HCT116 (cell line): ENCODE measurements around the gene KRTAP5-5. TPM values are rescaled to one million over a fixed set of nuclear protein-coding genes. Genes with fewer than 3 reads are reported as not detected.
"Not testable (repeated sequence)": the region's sequence is repeated elsewhere in the genome, so short reads cannot be mapped to it uniquely, and the experiment has no call there.

ENCODE experiments used
- ATAC-seq: fragments of 200-7000 bp; cut with Tn5 transposase; 2 replicates; pipeline ENCODE4 v1.9.1; 2020; ENCODE audit warnings: mild to moderate bottlenecking, moderate library complexity
- BruUV-seq: library from RNA; stranded (reverse); fragments of 400-500 nt; replicated peaks from 2 replicates; lab custom pipeline; 2021; lab: Mats Ljungman, UMichigan
- CTCF ChIA-PET: fragments of 300-600 bp; sonication (Branson Sonifier 250); formaldehyde crosslinking; loops from one replicate; lab custom pipeline; 2021; ENCODE audit warnings: antibody characterized with exemption; lab: Charles Lee
- POLR2A ChIA-PET: fragments of 300-600, 350-600 bp; sonication (Branson Sonifier 250); formaldehyde crosslinking; loops from one replicate; lab custom pipeline; 2021; ENCODE audit warnings: antibody characterized with exemption; lab: Charles Lee
- RAD21 ChIA-PET, 2 experiments: fragments of 300-600 bp; sonication (Branson Sonifier 250); formaldehyde crosslinking; loops; one replicate each; lab custom pipeline; 2023; ENCODE audit warnings: low total read pairs in 2 of 2; ENCODE audit not compliant: uncharacterized antibody in 2 of 2, unreplicated experiment in 2 of 2, low non-redundant PET in 1 of 2; lab: Charles Lee
- DNase-seq: peaks from one replicate; pipeline ENCODE4 v3.0.0-alpha.2; 2010; ENCODE audit warnings: low read depth, low spot score
- H2AFZ ChIP-seq: fragments of 200-600 bp; shearing (Covaris generic), sonication (generic); 2 replicates; pipeline ENCODE4 v1.6.1; 2017; ENCODE audit warnings: low read depth, mixed run types, mixed read lengths, antibody characterized with exemption, low read length; ENCODE audit not compliant: poor library complexity, severe bottlenecking
- H3K27ac ChIP-seq: 2 replicates; pipeline ENCODE4 v1.5.1; 2012; ENCODE audit warnings: low read depth, low read length
- H3K27me3 ChIP-seq: fragments of 200-600 bp; sonication (generic); 2 replicates; pipeline ENCODE4 v1.6.1; 2016; ENCODE audit warnings: mixed run types, low read length, mixed read lengths; ENCODE audit not compliant: insufficient read depth
- H3K36me3 ChIP-seq, 2 experiments: fragments of 200-500 bp in 1 of 2; fragments of 200-600 bp in 1 of 2; sonication (Bioruptor generic) in 1 of 2; sonication (generic) in 1 of 2; 2 replicates each; pipeline versions ENCODE4 v1.5.1 to v1.6.1; 2014 to 2016; ENCODE audit warnings: low read length in 2 of 2, inconsistent platforms in 1 of 2, mixed read lengths in 1 of 2, mixed run types in 1 of 2; ENCODE audit not compliant: insufficient read depth in 2 of 2, control insufficient read depth in 1 of 2
- H3K4me1 ChIP-seq, 2 experiments: fragments of 200-600 bp in 1 of 2; sonication (generic) in 1 of 2; 2 replicates each; pipeline versions ENCODE4 v1.5.1 to v1.6.1; 2012 to 2017; ENCODE audit warnings: low read length in 2 of 2, inconsistent platforms in 1 of 2, mild to moderate bottlenecking in 1 of 2, mixed read lengths in 1 of 2, mixed run types in 1 of 2, moderate library complexity in 1 of 2; ENCODE audit not compliant: insufficient read depth in 2 of 2, control insufficient read depth in 1 of 2
- H3K4me2 ChIP-seq: fragments of 200-600 bp; sonication (generic); 2 replicates; pipeline ENCODE4 v1.6.1; 2017; ENCODE audit warnings: mixed run types, low read length, mixed read lengths
- H3K4me3 ChIP-seq, 2 experiments: fragments of 200-600 bp in 1 of 2; sonication (generic) in 1 of 2; replicated peaks in 1 of 2; 2 replicates each; pipeline ENCODE4 v1.5.1; 2011 to 2016; ENCODE audit warnings: low read length in 2 of 2, control low read depth in 1 of 2, low read depth in 1 of 2, mild to moderate bottlenecking in 1 of 2, mixed read lengths in 1 of 2, mixed run types in 1 of 2
- H3K79me2 ChIP-seq: fragments of 200-600 bp; sonication (generic); 2 replicates; pipeline ENCODE4 v1.6.1; 2017; ENCODE audit warnings: mild to moderate bottlenecking, mixed run types, low read length, moderate library complexity, mixed read lengths; ENCODE audit not compliant: insufficient read depth
- H3K9ac ChIP-seq: fragments of 200-600 bp; sonication (generic); 2 replicates; pipeline ENCODE4 v1.6.1; 2016; ENCODE audit warnings: low read length, mixed read lengths
- H3K9me2 ChIP-seq: fragments of 200-600 bp; sonication (generic), shearing (Covaris generic); 2 replicates; pipeline ENCODE4 v1.6.1; 2017; ENCODE audit warnings: mixed run types, mild to moderate bottlenecking, moderate library complexity; ENCODE audit not compliant: insufficient read depth
- H3K9me3 ChIP-seq, 2 experiments: fragments of 200-500 bp in 1 of 2; fragments of 200-600 bp in 1 of 2; sonication (Bioruptor generic) in 1 of 2; sonication (generic) in 1 of 2; 2 replicates each; pipeline ENCODE4 v1.6.1; 2014 to 2017; ENCODE audit warnings: low read length in 2 of 2, mixed read lengths in 2 of 2, inconsistent platforms in 1 of 2, low read depth in 1 of 2, mild to moderate bottlenecking in 1 of 2, mixed run types in 1 of 2, moderate library complexity in 1 of 2; ENCODE audit not compliant: control insufficient read depth in 1 of 2, insufficient read depth in 1 of 2
- H4K20me1 ChIP-seq: fragments of 200-600 bp; sonication (generic), shearing (Covaris generic); 2 replicates; pipeline ENCODE4 v1.6.1; 2017; ENCODE audit warnings: mixed run types, mild to moderate bottlenecking, moderate library complexity; ENCODE audit not compliant: insufficient read depth
- intact Hi-C: fragments of 100-400 bp; cut with micrococcal nuclease; formaldehyde crosslinking; loops from 2 replicates; pipeline ENCODE4 v1.10.0; 2022
- total RNA-seq: library from RNA; stranded (reverse); gene quantifications from one replicate; pipeline ENCODE4 v1.2.1, GENCODE V29; 2021; ENCODE audit not compliant: unreplicated experiment

Gene KRTAP5-5
- total RNA-seq, 1 experiment from 2014 or later: not detected

DNA sequence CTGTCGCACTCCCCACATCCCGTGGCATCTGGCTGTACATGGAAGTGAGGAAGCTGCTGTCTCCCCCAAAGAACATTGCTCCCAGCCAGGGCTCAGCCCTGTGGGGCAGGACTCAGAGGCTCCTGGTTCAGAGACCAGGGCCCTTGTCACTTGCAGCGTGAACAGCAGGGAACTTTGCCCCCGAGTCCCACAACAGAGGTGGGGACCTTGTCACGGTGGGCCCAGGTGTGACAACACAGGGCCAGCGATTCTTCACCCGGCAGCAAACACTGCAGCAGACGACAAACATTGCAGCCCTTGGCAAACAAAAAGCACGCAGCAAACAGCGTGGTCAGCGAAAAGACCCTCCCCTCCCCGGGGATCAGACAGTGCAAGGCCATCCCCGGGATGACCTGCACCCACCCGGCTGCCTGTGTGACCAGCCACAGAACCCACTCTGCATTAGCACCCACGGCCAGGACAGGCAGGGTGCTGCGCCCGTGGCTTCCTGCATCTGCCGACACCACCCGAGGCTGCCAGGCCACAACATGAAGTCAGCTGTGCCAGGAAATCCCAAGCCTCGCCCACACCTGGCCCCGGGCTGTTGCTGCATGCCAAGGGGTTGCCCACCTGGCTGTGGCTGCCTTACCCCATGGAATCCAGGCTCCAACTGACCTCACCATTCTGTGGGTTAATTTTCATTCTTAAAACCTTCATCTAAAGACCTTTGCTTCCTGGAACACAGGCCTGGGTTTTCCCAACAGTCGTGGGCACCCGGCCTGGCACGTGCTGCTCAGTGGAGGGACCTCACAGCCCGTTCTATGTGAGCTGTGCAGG lies 32.1 kb downstream of the KRTAP5-5 start:
- H4K20me1 ChIP-seq, H3K9ac ChIP-seq, CTCF ChIA-PET, BruUV-seq, DNase-seq, H3K36me3 ChIP-seq, POLR2A ChIA-PET, H2AFZ ChIP-seq, H3K9me3 ChIP-seq, H3K4me2 ChIP-seq, H3K27ac ChIP-seq, RAD21 ChIA-PET, intact Hi-C loops, H3K4me1 ChIP-seq, H3K9me2 ChIP-seq, H3K79me2 ChIP-seq, ATAC-seq, H3K27me3 ChIP-seq, H3K4me3 ChIP-seq: not testable (repeated sequence)

- H2AFZ ChIP-seq, H3K9ac ChIP-seq, H3K79me2 ChIP-seq, H3K9me2 ChIP-seq, intact Hi-C loops, POLR2A ChIA-PET, H3K4me2 ChIP-seq, H3K4me1 ChIP-seq, RAD21 ChIA-PET, H3K9me3 ChIP-seq, H4K20me1 ChIP-seq, CTCF ChIA-PET, H3K27me3 ChIP-seq, DNase-seq, H3K27ac ChIP-seq, H3K4me3 ChIP-seq, BruUV-seq, H3K36me3 ChIP-seq, ATAC-seq: not testable (repeated sequence)
Observed at GRCh38 chr11:1662699-1663283, 33.2 kb downstream of the KRTAP5-5 start.
